GM20000 (cell line): Measurements from ENCODE around the gene SLC35B2.

Source experiments
- DNase-seq: peaks from one replicate; pipeline ENCODE4 v3.0.0; 2012; ENCODE audit warnings: low spot score
- TF ChIP-seq, protein P1 (sequence below): IDR thresholded peaks from 2 replicates; pipeline ENCODE4 v1.5.1; 2012; ENCODE audit warnings: mild to moderate bottlenecking, control low read depth; ENCODE audit errors: extremely low read depth, missing control alignments

SLC35B2 gene

DNA sequence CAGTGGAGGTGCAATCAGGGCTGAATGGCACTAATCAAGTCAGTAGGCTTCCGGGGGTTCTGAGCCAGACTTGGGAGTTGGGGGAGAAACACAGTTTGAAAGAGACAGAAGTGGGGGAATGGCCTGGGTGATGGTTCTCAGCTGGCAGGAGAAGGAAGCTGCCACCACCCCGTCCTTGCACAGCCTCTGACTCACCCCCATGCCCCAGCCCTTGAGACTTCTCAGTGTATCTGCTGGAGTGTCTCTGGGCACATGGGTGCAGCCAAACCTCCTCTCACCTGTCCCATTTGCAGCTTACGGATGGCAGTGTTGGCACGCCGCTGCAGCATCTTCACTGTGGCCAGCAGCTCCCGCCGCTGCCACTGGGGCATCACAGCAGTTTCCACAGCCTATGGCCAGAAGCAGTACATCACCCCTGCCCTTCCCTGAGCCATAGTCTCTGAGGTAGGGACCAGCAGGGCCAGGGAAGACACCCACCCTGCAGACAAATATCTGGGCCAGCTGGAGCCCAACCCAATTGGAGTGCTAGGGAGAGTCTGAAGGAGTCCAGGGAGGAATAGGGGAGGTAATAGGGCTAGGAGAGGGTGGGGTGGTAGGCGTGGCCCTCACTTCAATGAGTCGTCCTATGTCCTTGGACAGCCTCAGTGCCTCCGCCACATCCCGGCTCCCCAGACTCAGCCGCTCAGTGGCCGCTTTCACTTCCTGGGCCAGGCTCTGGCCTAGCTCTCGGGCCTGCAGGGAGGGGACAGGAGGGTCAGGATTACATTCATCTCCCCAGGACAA, 44.6 kb upstream of the SLC35B2 start:
- TF ChIP-seq, protein P1, sequence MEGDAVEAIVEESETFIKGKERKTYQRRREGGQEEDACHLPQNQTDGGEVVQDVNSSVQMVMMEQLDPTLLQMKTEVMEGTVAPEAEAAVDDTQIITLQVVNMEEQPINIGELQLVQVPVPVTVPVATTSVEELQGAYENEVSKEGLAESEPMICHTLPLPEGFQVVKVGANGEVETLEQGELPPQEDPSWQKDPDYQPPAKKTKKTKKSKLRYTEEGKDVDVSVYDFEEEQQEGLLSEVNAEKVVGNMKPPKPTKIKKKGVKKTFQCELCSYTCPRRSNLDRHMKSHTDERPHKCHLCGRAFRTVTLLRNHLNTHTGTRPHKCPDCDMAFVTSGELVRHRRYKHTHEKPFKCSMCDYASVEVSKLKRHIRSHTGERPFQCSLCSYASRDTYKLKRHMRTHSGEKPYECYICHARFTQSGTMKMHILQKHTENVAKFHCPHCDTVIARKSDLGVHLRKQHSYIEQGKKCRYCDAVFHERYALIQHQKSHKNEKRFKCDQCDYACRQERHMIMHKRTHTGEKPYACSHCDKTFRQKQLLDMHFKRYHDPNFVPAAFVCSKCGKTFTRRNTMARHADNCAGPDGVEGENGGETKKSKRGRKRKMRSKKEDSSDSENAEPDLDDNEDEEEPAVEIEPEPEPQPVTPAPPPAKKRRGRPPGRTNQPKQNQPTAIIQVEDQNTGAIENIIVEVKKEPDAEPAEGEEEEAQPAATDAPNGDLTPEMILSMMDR, result no peak
- no peak for DNase-seq

DNA sequence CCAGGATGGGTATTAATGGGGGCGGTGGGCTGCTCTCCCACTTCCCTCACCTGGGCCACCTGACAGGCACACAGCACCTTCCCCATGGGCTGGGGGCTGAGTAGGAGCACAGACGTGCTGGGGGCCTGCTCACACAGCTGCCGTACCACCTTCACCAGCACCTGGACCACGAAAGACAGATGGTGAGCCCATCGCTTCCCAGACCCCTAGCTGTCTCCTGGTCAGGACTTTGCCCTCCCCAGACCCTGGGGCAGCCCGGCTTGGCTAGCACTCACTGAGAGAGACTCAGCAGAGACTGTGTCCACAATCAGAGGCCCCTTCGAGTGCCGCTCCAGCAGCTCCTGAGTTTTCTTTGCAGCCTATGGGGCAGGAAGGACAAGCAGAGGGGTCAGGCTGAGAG, 43.8 kb upstream of the SLC35B2 start:
- no peak for DNase-seq
- TF ChIP-seq, protein P1, result no peak

DNA sequence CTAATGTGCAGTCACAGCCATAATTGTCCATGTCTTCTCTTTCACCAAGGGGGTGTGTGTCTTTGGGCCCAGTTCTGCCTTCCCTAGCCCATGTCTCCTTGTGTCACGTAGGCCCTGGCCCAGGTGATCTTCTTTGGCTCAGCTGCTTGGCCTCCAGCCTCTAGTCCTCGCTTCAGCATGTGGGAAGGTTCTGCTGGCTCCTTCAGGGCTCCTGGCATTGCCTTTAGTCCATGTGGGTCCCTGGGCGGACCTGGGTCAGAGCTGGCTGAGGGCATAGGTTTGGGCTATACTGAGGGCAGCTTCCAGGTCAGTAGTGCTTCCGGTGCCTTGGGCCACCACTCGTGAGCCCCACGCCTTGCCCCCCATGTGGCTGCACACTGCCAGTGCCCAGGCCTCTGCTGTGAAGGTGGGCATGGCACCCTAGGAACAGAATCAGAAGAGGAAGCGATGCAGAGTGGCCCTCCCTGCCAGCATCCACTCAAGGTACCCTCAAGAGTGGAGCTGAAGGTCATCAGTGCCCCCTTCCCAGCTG, 43.0 kb upstream of the SLC35B2 start:
- no peak for DNase-seq
- TF ChIP-seq, protein P1, result no peak

DNA sequence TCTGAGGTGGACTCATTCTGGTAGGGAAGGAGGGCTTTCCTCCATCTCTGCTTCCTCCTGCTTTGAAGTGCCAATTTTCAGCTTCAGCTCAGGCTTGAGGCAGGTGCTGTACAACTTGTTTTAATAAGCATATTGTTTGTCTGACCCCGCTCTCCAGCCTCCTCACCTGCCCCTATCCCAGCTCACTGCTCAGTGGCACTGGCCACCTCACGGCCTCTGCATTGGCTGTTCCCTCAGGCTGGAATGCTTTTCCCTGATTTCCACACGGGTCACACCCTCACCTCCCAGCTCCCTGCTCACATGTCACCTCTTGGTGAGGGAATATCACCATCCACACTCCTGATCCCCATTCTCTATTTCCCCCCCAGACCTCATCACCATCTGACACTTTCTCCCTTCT, 41.5 kb upstream of the SLC35B2 start:
- no peak for DNase-seq
- TF ChIP-seq, protein P1, result no peak

DNA sequence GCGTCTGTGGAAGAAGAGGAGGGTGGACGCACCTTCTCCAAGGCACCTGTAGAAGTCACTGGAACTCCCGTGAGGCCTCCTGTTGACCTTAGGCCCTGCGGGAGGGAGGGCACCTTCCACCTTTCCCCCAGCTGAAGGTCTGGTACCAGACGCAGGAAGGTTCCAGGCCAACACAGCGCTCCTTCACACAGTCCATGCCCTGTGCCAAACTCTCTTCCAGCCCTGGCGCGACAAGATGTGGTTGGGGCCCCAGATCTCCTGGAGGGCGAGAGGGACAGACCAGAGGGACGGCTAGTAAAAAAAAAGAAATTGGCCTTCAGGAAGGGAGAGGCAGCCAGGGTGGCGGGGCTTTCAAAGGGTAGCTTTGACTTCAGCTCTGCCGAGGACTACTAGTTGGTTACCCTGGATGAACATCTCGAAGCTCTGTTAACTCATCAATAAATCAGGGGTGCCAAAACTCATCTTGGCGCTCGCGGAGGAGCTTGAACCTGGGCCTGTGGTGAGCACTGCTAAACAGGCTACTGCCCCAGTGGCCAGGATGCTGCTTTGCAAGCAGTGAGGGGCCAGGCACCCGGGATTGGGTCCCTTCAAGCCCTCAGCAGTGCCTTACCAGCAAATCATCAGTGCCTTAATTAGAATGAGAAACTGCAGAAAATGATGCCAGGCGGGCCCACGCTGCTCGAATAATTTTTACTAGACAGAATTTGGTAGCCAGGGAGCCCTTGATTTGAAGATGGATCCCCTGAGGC, 40.9 kb upstream of the SLC35B2 start:
- DNase-seq, result no peak
- TF ChIP-seq, protein P1, result no peak

DNA sequence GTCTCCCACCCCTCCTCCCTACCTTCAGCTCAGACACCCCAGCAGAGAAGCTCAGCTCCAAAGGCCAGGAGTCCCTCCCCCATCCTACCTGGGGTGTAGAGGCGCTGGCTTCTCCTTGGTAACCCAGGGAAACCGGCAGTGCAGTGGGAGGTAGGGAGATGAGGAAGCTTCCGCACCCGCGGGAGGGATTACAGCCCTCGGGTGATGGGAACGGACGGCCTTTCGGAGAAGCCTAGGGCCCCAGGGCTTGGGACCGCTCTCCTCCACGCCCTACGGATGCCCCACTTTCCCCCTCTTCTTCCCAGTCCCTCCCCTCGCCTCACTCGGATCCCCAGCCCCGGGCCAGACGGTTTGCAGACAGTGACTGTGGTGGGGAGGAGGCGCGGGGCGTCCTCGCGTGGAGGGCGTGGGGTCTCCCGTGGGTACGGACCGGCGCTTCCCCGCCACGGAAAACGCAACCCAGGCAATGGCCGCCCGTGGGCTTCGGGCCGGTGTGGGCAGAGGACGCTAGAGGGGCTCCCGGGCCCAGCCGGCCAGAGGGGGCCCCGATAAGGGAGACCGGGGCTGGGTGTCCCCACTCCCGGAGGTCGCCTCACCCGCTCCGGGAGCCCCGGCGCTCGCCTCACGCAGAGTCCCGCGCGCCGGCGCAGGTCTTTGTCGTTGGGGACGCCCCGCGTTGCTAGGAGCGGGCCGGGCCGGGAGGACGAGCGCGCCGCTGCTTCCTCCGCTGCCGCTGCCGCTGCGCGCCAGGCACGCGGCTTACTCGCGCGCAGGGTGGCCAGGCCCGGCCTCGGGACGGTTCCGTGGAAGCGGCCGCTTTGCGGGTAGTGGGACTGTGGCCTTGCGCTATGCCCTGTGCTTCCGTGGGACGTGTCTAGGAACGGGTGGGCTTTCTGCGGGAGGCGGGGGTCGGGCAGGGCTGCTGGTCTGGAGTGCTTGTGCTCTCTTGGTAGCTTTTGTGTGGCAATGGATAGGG, 40.0 kb upstream of the SLC35B2 start:
- TF ChIP-seq, protein P1, result no peak
- no peak for DNase-seq
